ENCODE measurements around the gene SULT1A1.
"Not testable (repeated sequence)": the region's sequence is repeated elsewhere in the genome, so short reads cannot be mapped to it uniquely, and the experiment has no call there.

The SULT1A1 gene

DNA sequence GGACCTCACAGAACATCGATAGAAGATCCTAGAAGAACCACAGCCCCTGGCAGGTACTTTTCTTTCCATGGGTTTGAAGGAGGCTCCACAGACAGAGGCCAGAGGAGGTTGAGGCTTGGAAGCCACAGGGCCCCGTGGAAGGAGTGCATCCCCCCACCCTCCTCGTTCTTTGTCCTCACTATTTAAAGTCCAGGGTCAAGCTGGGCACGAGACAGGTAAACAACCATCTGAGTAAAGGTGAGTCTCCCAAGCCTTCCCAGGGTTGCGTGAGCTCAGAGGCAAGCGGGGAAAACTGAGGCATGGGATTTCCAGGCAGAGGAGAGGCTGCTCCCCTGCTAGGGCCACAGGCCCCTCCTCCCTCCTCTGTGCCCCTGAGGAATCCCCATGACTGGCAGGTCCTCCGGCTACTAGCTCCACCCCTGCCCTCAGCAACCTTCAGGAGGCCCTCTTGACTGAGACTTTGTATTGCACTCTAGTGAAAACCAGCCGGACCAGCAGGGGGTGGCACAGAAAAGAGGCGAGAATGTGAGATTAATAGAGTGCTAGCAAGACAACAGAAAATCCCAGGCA, 12.1 kb downstream of the SULT1A1 start:
- H3K4me3 ChIP-seq (replicated peaks in 1 of 2; ENCODE audit: low read depth in 2 of 2, low read length in 2 of 2): no peak overlapping the region
- peak in 1 of 2 donors; percentile 17 for DNase-seq (ENCODE audit: low read depth in 2 of 2)
- TF ChIP-seq, protein P1, sequence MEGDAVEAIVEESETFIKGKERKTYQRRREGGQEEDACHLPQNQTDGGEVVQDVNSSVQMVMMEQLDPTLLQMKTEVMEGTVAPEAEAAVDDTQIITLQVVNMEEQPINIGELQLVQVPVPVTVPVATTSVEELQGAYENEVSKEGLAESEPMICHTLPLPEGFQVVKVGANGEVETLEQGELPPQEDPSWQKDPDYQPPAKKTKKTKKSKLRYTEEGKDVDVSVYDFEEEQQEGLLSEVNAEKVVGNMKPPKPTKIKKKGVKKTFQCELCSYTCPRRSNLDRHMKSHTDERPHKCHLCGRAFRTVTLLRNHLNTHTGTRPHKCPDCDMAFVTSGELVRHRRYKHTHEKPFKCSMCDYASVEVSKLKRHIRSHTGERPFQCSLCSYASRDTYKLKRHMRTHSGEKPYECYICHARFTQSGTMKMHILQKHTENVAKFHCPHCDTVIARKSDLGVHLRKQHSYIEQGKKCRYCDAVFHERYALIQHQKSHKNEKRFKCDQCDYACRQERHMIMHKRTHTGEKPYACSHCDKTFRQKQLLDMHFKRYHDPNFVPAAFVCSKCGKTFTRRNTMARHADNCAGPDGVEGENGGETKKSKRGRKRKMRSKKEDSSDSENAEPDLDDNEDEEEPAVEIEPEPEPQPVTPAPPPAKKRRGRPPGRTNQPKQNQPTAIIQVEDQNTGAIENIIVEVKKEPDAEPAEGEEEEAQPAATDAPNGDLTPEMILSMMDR (IDR thresholded peaks at IDR 0.05; ENCODE audit: low read depth, low read length): no peak

DNA sequence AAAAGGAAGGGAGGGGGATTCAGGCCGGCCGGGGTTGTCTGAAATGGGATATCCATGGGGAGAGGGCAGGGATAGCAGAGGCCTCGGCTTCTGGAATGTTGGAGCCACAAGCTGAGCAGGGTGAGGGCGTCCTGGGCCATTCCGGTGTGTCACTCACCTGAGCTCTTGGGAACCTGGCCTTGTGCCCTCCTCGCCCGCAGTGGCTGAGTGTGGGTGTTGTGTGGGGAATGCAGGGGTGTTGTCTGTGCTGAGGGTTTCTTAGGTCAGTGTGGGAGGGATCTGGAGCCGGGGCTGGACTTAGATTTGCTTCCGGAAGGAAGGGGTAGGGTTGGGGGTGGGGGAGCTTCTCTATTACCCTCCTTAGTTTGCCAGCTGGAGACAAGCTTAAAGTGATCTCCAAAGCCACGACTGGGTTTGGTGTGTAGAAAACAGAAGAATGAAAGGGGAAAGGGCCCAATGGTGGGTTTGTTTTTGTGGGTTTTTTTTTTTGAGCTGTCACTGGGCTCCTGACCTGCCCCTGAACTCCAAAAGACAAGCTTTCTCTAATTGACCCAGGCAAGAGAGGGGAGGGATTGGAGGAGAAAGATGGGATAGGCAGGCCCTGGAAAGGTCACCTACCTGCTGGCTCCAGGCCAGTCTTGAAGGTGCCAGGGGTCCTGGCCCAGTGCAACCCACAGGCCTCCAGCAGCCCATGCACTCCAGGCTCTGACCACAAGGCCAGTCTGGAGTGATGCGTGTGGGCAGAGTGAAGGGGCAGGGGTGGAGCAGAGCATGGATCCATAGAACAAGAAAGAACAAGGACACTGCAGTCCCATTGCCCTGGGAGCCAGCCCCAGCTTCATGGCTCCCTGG, 12.8 kb downstream of the SULT1A1 start, which contains the start of gene SULT1A2:
Gene SULT1A2 (minus strand): TSS at position 211 of the 852 bp plus-strand sequence. CDS start 1,120 bp downstream, outside the sequence.
- peak in 1 of 2 donors; percentile 48 for DNase-seq (ENCODE audit: low read depth in 2 of 2)
- TF ChIP-seq, protein P1 (IDR thresholded peaks at IDR 0.05; ENCODE audit: low read depth, low read length): no peak
- H3K4me3 ChIP-seq (replicated peaks in 1 of 2; ENCODE audit: low read depth in 2 of 2, low read length in 2 of 2): no peak within 1 kb of the TSS

DNA sequence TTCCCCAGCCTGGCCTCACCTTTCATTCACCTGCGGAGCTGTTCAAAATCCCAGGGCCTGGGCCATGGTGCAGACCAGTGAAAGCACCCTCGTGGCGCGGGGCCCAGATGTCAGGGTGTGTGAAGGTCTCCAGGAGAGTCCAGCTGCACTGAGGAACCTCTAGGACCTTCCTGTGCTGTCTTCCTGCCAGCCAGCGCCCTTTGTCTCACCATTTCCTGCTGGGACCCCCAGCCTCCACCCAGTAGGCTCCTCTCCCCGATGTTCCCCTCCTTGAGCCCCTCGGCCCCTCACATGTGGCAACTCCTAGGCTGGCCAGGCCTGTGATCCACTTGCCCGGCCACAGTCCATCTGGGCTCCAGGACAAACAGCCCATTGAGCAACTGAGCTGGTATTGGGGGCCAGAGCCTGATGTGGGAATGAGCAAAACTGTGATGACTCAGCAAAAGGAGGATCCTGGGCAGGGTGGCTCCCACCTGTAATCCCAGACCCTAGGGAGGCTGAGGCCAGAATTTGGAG, 13.7 kb downstream of the SULT1A1 start:
- peak in 1 of 2 donors; percentile 10 for DNase-seq (ENCODE audit: low read depth in 2 of 2)
- H3K4me3 ChIP-seq (replicated peaks in 1 of 2; ENCODE audit: low read depth in 2 of 2, low read length in 2 of 2): no peak overlapping the region
- TF ChIP-seq, protein P1 (IDR thresholded peaks at IDR 0.05; ENCODE audit: low read depth, low read length): no peak

DNA sequence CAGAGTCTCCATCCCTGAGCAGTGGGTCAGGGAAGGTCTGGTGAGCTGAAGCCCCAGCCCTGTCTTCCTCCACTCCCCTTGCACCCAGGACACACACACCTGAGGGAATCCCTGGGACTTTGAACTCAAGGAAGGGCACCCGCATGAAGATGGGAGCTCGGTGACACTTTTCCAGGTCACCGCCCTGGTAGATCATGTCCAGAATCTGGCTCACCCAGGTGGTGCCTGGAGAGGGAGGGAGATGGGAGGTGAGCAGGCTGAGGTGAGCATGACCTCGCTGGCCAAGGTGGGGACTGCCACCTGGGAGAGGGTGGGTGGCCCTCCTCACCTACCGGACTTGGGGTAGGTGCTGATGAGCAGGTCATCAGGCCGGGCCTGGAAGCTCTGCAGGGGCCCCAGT, 14.4 kb downstream of the SULT1A1 start:
- not testable (repeated sequence) for H3K4me3 ChIP-seq (replicated peaks in 1 of 2; ENCODE audit: low read depth in 2 of 2, low read length in 2 of 2); DNase-seq (ENCODE audit: low read depth in 2 of 2)

DNA sequence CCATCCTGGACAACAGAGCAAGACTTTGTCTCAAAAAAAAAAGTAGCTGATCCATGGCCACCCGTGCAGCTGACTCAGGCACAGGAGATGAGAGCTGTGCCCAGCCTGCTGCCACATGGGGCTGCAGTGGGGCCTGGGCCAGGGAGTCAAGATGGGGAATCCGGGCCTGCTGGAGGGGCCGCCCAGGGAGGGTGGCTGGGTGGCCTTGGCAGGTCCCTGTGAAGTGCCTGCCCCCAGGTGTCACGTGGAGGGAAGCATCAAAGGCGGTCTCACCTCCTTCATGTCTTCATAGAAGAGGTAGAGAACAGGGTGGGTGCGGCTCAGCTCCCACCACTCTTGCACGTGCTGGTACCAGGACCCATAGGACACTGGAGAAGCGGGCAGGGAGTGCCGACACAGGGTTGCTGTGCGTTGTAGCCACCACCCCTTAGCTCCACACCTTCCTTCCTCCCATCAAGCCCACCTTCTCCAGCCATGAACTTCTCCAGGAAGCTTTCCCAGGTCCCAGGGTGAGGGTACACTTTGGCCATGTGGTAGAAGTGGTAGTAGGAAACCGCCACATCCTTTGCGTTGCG, 16.8 kb downstream of the SULT1A1 start:
- TF ChIP-seq, protein P1 (IDR thresholded peaks at IDR 0.05; ENCODE audit: low read depth, low read length): no peak

DNA sequence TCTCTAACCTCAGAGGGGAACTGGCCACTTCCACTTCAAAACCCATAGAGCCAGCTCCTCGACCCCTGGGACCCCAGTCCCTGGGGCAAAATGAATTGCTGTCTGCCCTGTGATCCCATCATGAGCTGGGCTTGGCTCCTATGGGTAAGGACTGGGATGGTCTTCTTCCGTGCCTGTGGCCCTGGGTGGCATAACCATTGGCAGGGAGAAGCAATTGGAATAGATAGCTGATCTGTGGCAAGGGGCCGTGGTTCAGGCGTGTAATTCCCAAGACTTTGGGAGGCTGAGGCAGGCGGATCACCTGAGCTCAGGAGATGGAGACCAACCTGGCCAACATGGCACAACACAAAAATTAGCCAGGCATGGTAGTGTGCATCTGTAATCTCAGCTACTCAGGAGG, 17.3 kb downstream of the SULT1A1 start:
- H3K4me3 ChIP-seq (replicated peaks in 1 of 2; ENCODE audit: low read depth in 2 of 2, low read length in 2 of 2): no peak overlapping the region
- no peak for DNase-seq (ENCODE audit: low read depth in 2 of 2)
- TF ChIP-seq, protein P1 (IDR thresholded peaks at IDR 0.05; ENCODE audit: low read depth, low read length): no peak

More for the DNA sequence above, 16.8 kb downstream of the SULT1A1 start:
- no peak for DNase-seq (ENCODE audit: low read depth in 2 of 2)
- no peak overlapping the region for H3K4me3 ChIP-seq (replicated peaks in 1 of 2; ENCODE audit: low read depth in 2 of 2, low read length in 2 of 2)

DNA sequence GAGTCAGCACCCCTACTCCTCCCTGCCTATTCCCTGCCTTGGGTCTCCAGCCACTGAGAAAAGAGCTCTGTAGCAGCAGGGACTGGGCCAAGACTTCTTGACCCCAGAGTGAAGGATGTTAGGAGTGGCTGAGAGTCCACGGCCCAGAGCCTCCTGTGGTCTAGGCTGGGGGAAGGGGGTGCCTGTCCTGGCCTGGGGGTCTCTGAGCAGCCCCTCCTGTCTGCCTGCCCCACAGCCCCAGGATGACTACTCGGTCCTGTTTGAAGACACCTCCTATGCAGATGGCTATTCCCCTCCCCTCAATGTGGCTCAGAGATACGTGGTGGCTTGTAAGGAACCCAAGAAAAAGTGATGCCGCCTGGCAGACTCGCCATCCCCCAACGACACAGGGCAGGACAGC, 18.5 kb downstream of the SULT1A1 start:
- no peak overlapping the region for H3K4me3 ChIP-seq (replicated peaks in 1 of 2; ENCODE audit: low read depth in 2 of 2, low read length in 2 of 2)
- TF ChIP-seq, protein P1 (IDR thresholded peaks at IDR 0.05; ENCODE audit: low read depth, low read length): no peak
- DNase-seq (ENCODE audit: low read depth in 2 of 2): no peak
